Skeletal muscle satellite cell (primary cell): ENCODE results near the gene RET.

Experiments
- H3K27me3 ChIP-seq: 2 replicates; pipeline ENCODE4 v1.7.0; 2013; ENCODE audit warnings: low read length; ENCODE audit not compliant: control insufficient read depth, insufficient read depth
- H3K36me3 ChIP-seq: 2 replicates; pipeline ENCODE4 v1.7.0; 2013; ENCODE audit warnings: mild to moderate bottlenecking, control low read depth, low read length; ENCODE audit not compliant: insufficient read depth
- H3K4me1 ChIP-seq: 2 replicates; pipeline ENCODE4 v1.7.0; 2013; ENCODE audit warnings: low read length; ENCODE audit not compliant: control insufficient read depth, insufficient read depth
- H3K4me2 ChIP-seq: 2 replicates; pipeline ENCODE4 v1.7.0; 2013; ENCODE audit warnings: mild to moderate bottlenecking, low read length
- H3K4me3 ChIP-seq: 2 replicates; pipeline ENCODE4 v1.7.0; 2013; ENCODE audit warnings: low read length
- H3K9ac ChIP-seq: 2 replicates; pipeline ENCODE4 v1.7.0; 2013; ENCODE audit warnings: mild to moderate bottlenecking, low read depth, low read length, moderate library complexity
- H3K9me3 ChIP-seq: replicated peaks from 2 replicates; pipeline ENCODE4 v1.7.0; 2013; ENCODE audit warnings: mild to moderate bottlenecking, control low read depth, low read length

The RET gene

GRCh38 chr10:43114088-43114742 is 37.3 kb downstream of the RET start:
- Histone ChIP-seq H3K9me3 (no peaks in the 10 kb centered on the region), H3K36me3 (no peaks in the 10 kb centered on the region), H3K4me1 (peaks cover 13% of the 10 kb centered on the region), H3K9ac (no peak overlapping the region), H3K4me3 (no peak overlapping the region), H3K4me2 (no peak overlapping the region), H3K27me3 (peaks cover 6% of the 10 kb centered on the region)

- Histone ChIP-seq H3K9ac (no peak overlapping the region), H3K9me3 (no peaks in the 10 kb centered on the region), H3K36me3 (no peaks in the 10 kb centered on the region), H3K4me3 (no peak overlapping the region), H3K4me2 (no peak overlapping the region), H3K27me3 (peaks cover 6% of the 10 kb centered on the region), H3K4me1 (peaks cover 13% of the 10 kb centered on the region)
Measured at GRCh38 chr10:43114743-43115611, 38.1 kb downstream of the RET start.

- Histone ChIP-seq H3K36me3 (no peaks in the 10 kb centered on the region), H3K4me3 (no peak overlapping the region), H3K4me1 (peaks cover 2% of the 10 kb centered on the region), H3K9ac (no peak overlapping the region), H3K4me2 (no peak overlapping the region), H3K27me3 (peaks cover 9% of the 10 kb centered on the region), H3K9me3 (no peaks in the 10 kb centered on the region)
Measured at GRCh38 chr10:43115881-43116595, 39.2 kb downstream of the RET start.

- no peak overlapping the region for H3K4me3 ChIP-seq
- peaks cover 10% of the 10 kb centered on the region for H3K27me3 ChIP-seq
Measured at GRCh38 chr10:43116596-43116995, 39.7 kb downstream of the RET start.

GRCh38 chr10:43117031-43117776 is 40.3 kb downstream of the RET start:
- Histone ChIP-seq H3K27me3 (peaks cover 10% of the 10 kb centered on the region), H3K4me3 (no peak overlapping the region), H3K4me1 (no peaks in the 10 kb centered on the region), H3K36me3 (no peaks in the 10 kb centered on the region), H3K9ac (no peak overlapping the region), H3K4me2 (no peak overlapping the region), H3K9me3 (no peaks in the 10 kb centered on the region)

More at GRCh38 chr10:43116596-43116995, 39.7 kb downstream of the RET start:
- H3K9me3 ChIP-seq: no peaks in the 10 kb centered on the region
- no peaks in the 10 kb centered on the region for H3K4me1 ChIP-seq
- no peak overlapping the region for H3K9ac ChIP-seq
- H3K4me2 ChIP-seq: no peak overlapping the region
- no peaks in the 10 kb centered on the region for H3K36me3 ChIP-seq

GRCh38 chr10:43117777-43118583 is 41.1 kb downstream of the RET start:
- Histone ChIP-seq H3K4me2 (no peak overlapping the region), H3K36me3 (no peaks in the 10 kb centered on the region), H3K4me3 (no peak overlapping the region), H3K9me3 (no peaks in the 10 kb centered on the region), H3K4me1 (no peaks in the 10 kb centered on the region), H3K27me3 (peaks cover 17% of the 10 kb centered on the region), H3K9ac (no peak overlapping the region)

GRCh38 chr10:43118631-43119415 is 42.0 kb downstream of the RET start:
- H3K9me3 ChIP-seq: no peaks in the 10 kb centered on the region
- H3K4me1 ChIP-seq: no peaks in the 10 kb centered on the region
- H3K27me3 ChIP-seq: peaks cover 20% of the 10 kb centered on the region
- H3K4me2 ChIP-seq: no peak overlapping the region
- H3K9ac ChIP-seq: no peak overlapping the region
- H3K36me3 ChIP-seq: no peaks in the 10 kb centered on the region
- H3K4me3 ChIP-seq: no peak overlapping the region

- H3K9ac ChIP-seq: no peak overlapping the region
- H3K4me1 ChIP-seq: no peaks in the 10 kb centered on the region
- H3K27me3 ChIP-seq: peaks cover 21% of the 10 kb centered on the region
- H3K4me2 ChIP-seq: no peak overlapping the region
- H3K36me3 ChIP-seq: no peaks in the 10 kb centered on the region
- no peak overlapping the region for H3K4me3 ChIP-seq
- H3K9me3 ChIP-seq: no peaks in the 10 kb centered on the region
Measured at GRCh38 chr10:43119416-43120115, 42.7 kb downstream of the RET start.

GRCh38 chr10:43120116-43120928 is 43.5 kb downstream of the RET start:
- H3K4me2 ChIP-seq: no peak overlapping the region
- no peak overlapping the region for H3K9ac ChIP-seq
- no peaks in the 10 kb centered on the region for H3K4me1 ChIP-seq
- H3K36me3 ChIP-seq: no peaks in the 10 kb centered on the region
- H3K4me3 ChIP-seq: no peak overlapping the region
- H3K9me3 ChIP-seq: no peaks in the 10 kb centered on the region
- H3K27me3 ChIP-seq: peaks cover 26% of the 10 kb centered on the region
